CD4-positive, alpha-beta T cell treated with Interleukin-4 for 4 hours (primary cell): ENCODE results near the gene FRYL.
"Not testable (repeated sequence)": the region's sequence is repeated elsewhere in the genome, so short reads cannot be mapped to it uniquely, and the experiment has no call there.

Source experiments
- DNase-seq: peaks from one replicate; pipeline ENCODE4 v3.0.0-alpha.2; 2020

The FRYL gene

DNA sequence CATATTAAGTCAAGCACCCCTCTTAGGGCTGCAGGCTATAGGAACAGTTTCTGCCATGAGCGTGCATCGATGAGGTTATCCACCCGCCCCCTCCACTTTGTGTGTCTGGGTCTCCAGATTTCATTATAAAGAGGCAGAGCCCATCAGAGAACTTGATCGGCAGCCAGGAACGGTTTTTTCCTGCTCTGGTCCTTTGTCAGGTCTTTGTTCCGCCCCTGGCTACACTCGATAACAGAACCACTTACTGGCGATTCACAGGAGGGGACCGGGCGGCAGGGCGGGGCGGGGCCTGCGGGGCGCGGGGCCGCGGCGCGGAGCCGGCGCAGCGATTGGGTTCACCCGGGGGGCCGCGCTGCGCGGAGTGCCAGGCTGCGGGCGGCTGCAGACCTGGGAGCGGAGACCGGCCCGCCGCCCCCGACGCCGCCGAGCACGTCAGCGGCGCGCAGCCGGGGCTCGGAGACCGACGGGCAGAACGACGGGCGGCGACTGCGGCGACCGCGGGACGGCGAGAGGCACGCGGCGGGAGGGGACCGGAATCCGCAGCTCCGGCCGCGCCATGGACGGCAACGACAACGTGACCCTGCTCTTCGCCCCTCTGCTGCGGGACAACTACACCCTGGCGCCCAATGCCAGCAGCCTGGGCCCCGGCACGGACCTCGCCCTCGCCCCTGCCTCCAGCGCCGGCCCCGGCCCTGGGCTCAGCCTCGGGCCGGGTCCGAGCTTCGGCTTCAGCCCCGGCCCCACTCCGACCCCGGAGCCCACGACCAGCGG, 296.9 kb downstream of the FRYL start, which contains the start of gene SLC10A4:
TSS of gene SLC10A4 (plus strand) at position 338 of the 771 bp plus-strand sequence. CDS start at position 557, 219 bp downstream.
- DNase-seq = no peak

DNA sequence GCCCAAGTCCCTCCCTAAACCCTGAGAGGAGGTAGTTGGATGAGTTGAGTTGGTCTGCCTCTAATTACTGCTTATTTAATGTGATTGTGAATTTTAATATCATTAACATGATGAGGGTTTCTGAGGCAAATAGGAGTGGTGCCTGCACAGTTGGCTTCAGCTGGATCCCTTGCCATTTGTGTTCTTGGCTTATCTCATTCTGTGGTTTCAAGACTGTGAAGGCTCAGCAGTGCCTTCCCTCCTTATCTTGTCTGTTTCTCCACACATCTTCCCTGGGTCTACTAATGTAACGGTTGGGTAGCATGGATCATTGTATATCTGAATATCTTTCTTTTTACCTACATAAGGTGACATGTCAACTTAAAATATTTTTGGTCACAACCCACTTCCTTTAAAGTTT, 298.5 kb downstream of the FRYL start:
- no peak for DNase-seq

DNA sequence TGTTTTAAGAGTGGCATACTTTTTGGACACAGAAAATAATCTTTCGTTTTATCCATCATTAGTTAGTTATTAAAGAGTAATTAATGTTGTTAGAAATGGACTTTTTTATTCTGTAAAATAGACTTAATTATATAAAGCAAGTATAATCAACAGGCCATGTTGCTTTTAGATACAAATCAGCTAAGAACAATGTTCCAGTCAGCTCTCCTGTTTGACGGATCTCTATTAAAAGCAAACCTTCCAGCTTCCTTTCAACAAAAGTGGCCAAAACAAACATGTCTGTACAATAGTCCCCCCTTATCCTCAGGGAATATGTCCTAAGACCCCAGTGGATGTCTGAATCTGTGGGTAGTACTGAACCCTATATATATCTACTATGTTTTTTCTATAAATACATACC, 301.8 kb downstream of the FRYL start:
- no peak for DNase-seq

DNA sequence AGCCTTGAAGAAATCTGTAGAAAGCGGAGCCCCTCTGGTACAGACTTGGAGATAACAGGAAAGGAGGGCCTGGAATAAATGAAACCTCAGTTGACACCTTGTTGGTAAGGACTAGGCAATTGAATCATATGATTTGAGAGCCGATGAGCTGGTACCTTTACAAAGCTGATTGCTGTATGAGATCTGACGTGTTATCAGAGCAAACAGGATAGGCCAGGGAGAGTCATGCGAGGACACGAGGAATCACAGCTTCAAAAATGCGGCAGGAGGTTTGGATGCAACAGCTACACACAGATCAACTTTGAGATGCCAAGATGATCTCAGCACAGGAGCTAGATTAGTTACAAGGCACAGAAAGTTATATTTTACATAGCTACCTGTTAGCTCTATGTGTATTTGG, 304.3 kb downstream of the FRYL start:
- DNase-seq = no peak

DNA sequence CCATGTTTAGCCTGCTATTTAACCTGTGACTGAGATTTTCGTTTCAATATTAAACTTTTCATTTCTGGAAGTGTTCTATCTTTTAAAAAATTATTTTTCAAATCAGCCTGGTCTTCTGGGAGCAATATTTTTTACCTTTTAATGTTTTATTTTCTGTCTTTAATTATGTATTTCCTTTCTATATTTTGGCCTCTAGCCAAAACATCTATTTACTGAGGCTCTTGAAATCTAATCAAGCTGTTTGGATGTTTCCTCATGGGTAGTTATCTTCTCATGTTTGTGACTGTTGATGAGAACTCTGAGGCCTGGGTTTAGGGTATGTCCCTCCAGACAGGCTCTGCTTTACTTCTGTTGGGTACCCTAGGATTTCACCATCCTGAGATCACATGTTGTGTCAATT, 307.3 kb downstream of the FRYL start:
- DNase-seq = no peak

DNA sequence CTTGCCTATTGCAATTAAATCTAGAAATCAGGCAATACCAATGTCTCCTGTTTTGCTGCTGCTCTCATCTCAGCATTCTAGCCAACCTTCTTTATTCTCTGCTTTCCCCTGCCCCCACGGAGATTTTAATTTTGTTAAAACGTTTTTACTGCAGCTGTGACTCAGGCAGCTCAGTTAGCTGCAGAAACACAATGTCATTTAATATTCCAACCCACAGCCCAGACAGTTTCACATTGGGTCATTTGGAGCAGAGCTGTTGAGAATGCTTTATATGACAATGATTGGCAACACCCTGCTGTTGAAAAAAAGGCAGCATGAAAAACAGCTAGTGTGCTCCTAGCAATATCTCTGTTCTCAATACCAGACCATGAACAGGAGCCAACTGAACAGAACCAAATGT, 309.5 kb downstream of the FRYL start:
- no peak for DNase-seq

DNA sequence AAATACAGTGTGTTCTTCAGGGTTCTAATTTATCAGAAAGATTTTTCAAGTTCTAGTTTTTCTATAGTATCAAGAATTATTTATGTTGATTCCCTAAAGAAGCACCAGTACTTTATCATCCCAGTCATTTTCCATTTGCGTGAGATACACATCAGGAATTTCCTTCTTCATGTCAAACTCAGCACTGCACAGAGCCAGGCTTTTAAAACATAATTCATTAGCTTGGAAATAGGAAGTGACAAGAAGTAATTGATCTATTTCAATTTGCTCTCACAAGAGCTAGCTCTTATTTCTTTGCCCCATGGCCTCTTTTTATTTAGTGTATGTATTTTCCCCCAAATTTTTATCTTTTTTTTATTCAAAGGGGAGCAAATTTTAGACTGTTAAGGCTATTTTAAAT, 309.9 kb downstream of the FRYL start:
- DNase-seq = no peak

DNA sequence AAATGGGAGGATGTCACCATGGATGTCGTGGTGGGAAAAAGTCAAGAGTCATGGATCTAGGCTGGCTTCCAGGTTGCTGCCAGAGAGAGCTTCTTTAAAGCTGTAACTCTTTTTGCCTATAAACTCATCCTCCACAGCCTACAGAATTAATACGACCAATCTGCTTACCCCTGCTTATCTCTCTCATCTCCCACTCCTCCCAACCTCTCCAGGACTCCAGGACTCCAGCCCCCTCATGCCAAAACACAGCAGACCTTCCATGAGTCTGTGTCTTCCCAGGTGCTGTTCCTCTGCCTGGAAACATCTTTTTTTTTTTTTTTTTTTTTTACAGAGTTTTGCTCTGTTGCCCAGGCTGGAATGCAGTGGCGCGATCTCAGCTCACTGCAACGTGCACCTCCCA, 312.2 kb downstream of the FRYL start:
- no peak for DNase-seq

DNA sequence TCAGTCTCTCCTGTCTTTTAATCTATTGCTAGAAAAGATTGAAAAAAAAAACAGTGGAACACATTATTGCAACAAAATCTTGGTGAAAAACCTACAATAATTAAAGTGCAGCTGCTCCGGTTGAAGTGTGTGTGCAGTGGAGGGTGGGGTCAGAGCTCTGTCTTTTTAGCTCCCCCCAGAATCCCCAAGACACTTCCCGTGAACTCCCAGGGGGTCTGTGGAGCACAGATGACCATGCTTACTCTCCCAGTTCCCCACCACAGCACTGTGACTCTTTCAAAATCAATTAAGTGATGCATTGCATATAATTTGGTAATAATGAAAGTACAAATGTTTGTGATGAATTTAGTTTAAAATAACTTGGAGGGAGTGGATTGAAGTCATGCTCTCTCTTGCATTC, 312.6 kb downstream of the FRYL start:
- no peak for DNase-seq

DNA sequence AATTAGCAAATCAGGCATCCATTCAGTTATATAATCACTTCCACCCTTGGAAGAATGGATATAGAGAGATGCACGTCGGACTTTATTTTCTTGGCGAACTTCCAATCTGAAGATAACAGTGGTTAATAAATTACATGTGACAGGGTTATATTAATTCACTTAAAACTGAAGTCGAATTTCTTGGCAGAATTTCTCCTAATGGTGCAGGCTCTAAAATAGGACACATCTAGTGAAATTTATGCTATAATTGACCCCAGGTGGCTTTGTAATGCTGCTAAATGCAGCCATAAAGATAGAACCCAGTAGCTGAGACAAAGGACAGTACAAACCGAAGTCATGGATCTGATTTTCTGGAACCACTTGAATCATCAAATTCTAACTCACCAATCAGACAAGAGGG, 317.7 kb downstream of the FRYL start:
- no peak for DNase-seq

DNA sequence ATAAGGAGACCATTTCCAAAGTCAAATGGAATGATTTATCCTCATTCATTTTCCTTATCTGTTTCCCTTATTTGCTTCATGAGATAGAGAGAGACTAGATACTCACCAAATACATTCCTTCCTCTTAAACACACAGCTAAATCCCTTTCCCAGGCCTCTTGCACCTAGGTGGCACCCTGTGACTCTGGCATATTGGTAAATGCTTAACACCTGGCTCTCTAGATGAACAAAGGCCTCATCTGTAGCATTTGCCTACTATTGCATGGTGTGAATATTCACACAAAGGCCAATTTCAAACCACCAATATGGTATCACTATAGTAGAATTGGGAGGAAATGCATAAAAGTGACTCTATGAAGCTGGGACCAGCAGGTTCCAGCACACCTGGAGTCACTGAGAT, 319.1 kb downstream of the FRYL start:
- DNase-seq = no peak

DNA sequence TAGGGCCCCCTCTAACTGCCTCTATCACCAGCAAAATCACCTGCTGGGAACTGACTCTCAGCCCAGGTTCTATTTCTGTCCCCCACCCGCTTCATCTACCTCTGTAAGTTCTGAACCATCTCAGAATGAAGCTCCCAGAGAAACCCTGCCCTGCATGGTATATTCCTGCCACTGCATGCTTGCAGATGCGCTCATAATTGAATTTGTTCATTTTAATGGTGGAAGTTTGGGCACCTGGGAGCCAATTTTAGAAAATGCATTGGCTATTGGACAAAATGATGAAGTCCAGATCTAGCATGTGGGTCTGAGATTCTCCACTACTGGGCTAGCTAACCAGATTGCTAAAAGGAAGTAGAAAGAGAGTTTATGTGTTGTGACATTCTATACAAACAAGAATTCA, 325.5 kb downstream of the FRYL start:
- no peak for DNase-seq

DNA sequence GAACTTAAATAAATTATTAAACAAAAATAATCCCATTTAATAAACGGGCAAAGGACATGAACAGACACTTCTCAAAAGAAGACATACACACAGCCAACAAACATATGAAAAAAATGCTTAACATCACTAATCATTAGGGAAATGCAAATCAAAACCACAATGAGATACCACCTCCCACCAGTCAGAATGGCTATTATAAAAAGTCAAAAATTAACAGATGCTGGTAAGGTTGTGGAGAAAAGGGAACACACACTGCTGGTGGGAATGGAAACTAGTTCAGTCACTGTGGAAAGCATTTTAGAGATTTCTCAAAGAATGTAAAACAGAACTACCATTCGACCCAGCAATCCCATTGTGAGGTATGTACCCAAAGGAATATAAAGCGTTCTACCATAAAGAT, 328.4 kb downstream of the FRYL start:
- not testable (repeated sequence) for DNase-seq

DNA sequence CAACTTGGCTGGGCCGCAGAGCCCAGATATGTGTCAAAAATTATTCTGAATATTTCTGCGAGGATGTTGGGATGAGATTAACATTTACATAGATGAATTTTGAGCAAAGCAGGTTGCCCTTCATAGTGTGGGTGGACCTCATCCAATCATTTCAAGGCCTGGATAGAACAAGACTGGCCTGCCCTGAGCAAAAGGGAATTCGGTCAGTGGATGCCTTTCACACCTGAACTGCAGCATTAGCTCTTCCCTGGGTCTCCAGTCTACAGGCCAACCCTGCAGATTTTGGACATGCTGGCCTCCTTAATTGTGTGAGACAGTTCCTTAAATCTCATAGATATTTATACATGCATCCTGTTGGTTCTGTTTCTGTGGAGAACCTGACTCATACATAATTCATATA, 329.3 kb downstream of the FRYL start:
- DNase-seq = no peak

DNA sequence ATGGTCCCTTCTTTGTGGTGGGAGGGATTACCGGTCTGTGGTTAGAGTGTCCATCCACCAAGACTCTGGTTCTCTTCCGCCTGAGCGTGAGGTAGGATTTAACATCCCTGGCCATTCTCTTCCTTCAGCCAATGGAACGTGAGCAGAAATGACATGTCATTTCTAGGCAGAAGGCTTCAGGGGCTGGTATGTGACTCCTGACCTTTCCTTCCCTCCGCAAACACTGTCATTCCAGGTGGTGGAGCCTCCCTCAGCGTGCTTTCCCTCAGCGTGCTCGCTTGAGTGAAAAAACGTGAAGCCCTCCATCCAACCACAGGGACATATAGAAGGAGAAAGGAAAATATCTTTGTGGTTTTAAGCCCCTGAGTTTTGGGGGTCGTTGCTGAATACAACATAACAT, 330.9 kb downstream of the FRYL start:
- DNase-seq = no peak
